Heart right ventricle (tissue), 16 donors: ENCODE results near the gene LEKR1. TPM values are rescaled to one million over a fixed set of nuclear protein-coding genes. Genes with fewer than 3 reads are reported as not detected.

ENCODE experiments used
- ATAC-seq, 8 donors: fragments of 200-7000 bp; cut with Tn5 transposase; one replicate each; pipeline ENCODE4 v1.9.1; 2020; ENCODE audit warnings: mild to moderate bottlenecking in 8 of 8, moderate library complexity in 8 of 8, moderate number of reproducible peaks in 1 of 8
- DNase-seq, 2 donors: peaks; one replicate each; pipeline ENCODE4 v3.0.0-alpha.2; 2020
- H3K27ac ChIP-seq, 10 donors: fragments of 200-600 bp; sonication (generic) in 2 of 10; one replicate each; pipeline versions ENCODE4 v1.5.0 to v1.8.0; 2020 to 2022; ENCODE audit warnings: mild to moderate bottlenecking in 3 of 10
- H3K27me3 ChIP-seq, 7 donors: fragments of 200-600 bp; one replicate each; pipeline ENCODE4 v1.8.0; 2021 to 2022; ENCODE audit warnings: mild to moderate bottlenecking in 2 of 7
- H3K36me3 ChIP-seq, 9 donors: fragments of 200-600 bp; sonication (generic) in 1 of 9; one replicate each; pipeline versions ENCODE4 v1.5.0 to v1.8.0; 2020 to 2022; ENCODE audit warnings: mild to moderate bottlenecking in 2 of 9
- H3K4me1 ChIP-seq, 9 donors: fragments of 200-600 bp; sonication (generic) in 1 of 9; one replicate each; pipeline versions ENCODE4 v1.5.0 to v1.8.0; 2020 to 2022; ENCODE audit warnings: mild to moderate bottlenecking in 4 of 9
- H3K4me3 ChIP-seq, 10 donors: fragments of 200-600 bp; sonication (generic) in 2 of 10; one replicate each; pipeline versions ENCODE4 v1.5.0 to v1.8.0; 2020 to 2022; ENCODE audit warnings: mild to moderate bottlenecking in 7 of 10, moderate library complexity in 2 of 10
- H3K9me3 ChIP-seq, 11 donors: fragments of 200-600 bp in 10 of 11; sonication (generic) in 2 of 11; one replicate each; pipeline versions ENCODE4 v1.5.0 to v1.8.0; 2013 to 2022; ENCODE audit warnings: mild to moderate bottlenecking in 2 of 11, control low read depth in 1 of 11, moderate library complexity in 1 of 11
- CTCF ChIP-seq, 9 donors: fragments of 200-600 bp; sonication (generic) in 2 of 9; IDR thresholded peaks; one replicate each; pipeline versions ENCODE4 v1.5.0 to v1.8.0; 2021 to 2022; ENCODE audit warnings: antibody characterized with exemption in 9 of 9, mild to moderate bottlenecking in 5 of 9, moderate library complexity in 1 of 9
- WGBS, 2 donors: extraction: QIAGEN DNeasy Blood & Tissue Kit; methylation state at CpG; one replicate each; pipeline ENCODE4 v1.1.7; 2013; ENCODE audit warnings: inconsistent platforms in 1 of 2; 5-methylcytosine and 5-hydroxymethylcytosine counted together
- intact Hi-C, 10 donors: fragments of 100-400 bp; cut with DNase I; formaldehyde crosslinking; loops; one replicate each; pipeline versions ENCODE4 v1.11.1 to v1.14.2; 2022
- polyA plus RNA-seq, 2 donors: library from polyadenylated mRNA; stranded (reverse); fragments of 200-250 nt; gene quantifications; one replicate each; pipeline ENCODE4 v1.2.3, GENCODE V29; 2013
- total RNA-seq, 10 donors: library from RNA; stranded (reverse); fragmentation: NEBNext Ultra II Directional in 3 of 10; extraction: Animal tissue kit (Norgen Biotek cat#: 25700) in 3 of 10; gene quantifications; one replicate each; pipeline versions ENCODE4 v1.2.1 to v1.2.4, GENCODE V29; 2021 to 2023
- donor health status: Arrhythmogenic right ventricular cardiomyopathy.
- donor health status: ischemic (EF 13 %, LVEDD 7.1; RV severe dilation, severe dysfunction).
- donor health status: healthy with polysubstance abuse.
- donor health status: DM: no; HTN: yes; CAD: no.
- donor health status: DM: no; HTN: no; CAD: no.
- donor health status: ischemic (EF 25% LVEDD 6.9; RV normal size, moderate dysfunction).
- donor health status: ischemic (EF 25% LVEDD 5.7; RV mildly dilated, moderate dysfunction).
- donor health status: healthy.
- donor health status: DM: yes; HTN: yes; CAD: no.
- donor health status: Ischemic cardiomyopathy.
- donor health status: ischemic (EF 35%, LVEDD 5.7; RV mildly dilated, moderate dysfunction).
- donor health status: nonischemic (EF 11% LVEDD 7.7; RV severe dilation, severe dysfunction).
- donor health status: DM: yes; HTN: yes; CAD: no.
- donor health status: PGD.
- donor health status: ischemic (EF 29% LVEDD 5.4; RV normal size, mild dysfunction).
- donor health status: nonischemic (EF 23%, LVEDD 6.1; RV moderate dilation, normal function).

Gene LEKR1
- total and polyA plus RNA-seq, 12 donors: 0.17 to 3.0 (median 0.81) TPM

DNA sequence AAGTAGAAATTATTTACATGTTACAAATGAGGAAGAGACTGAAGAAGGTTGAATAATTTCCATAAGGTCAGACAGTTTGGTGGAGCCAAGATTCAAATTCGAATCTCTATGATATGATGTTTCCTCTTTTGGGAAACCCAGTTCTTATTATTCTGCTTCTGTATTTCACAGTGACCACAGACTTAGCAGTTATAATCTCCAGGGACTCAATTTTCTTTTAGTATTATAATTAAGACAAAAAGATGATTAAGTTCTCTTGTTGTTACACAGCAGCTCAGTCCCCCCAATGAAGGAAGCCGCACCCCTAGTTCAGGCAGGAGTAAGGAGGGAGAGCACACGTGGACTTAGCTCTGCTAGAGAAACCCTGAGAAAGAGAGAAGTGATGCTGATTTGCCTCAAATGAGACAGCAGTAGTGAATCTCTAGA, 203.2 kb downstream of the LEKR1 start:
- no peaks in the 10 kb centered on the region for H3K4me1 ChIP-seq
- H3K4me3 ChIP-seq: no peak overlapping the region
- H3K27ac ChIP-seq: no peak overlapping the region
- 80 to 84% methylated on average over 3 of the region's 3 CpGs for WGBS, 2 donors
- no peaks in the 10 kb centered on the region for H3K9me3 ChIP-seq
- intact Hi-C loops: no loop called here
- H3K27me3 ChIP-seq: peaks cover 0 to 3% (median 0%) of the 10 kb centered on the region in 7 donors
- DNase-seq: no peak
- no peak for TF ChIP-seq CTCF (IDR thresholded peaks at IDR 0.05)
- no peak for ATAC-seq
- H3K36me3 ChIP-seq: no peaks in the 10 kb centered on the region

DNA sequence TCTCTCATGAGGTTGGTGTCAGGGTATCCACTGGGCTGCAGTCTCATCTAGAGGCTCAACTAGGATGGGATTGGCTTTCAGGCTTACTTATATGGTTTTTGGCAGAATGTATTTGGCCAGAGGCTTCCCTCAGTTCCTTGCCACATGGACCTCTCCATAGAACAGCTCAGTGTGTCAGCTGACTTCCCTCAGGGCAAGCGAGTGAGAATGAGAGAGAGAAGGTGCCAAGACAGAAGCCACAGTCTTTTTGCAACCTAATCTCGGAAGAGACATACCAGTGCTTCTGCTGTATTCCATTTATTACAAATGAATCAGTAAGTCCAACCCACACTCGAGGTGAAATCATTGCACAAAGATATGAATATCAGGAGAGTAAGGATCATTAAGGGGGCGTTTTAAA, 204.6 kb downstream of the LEKR1 start:
- ATAC-seq: no peak
- 77 to 85% methylated on average over 4 of the region's 4 CpGs for WGBS, 2 donors
- Histone ChIP-seq H3K36me3 (no peaks in the 10 kb centered on the region), H3K4me1 (no peaks in the 10 kb centered on the region), H3K27ac (no peak overlapping the region), H3K27me3 (peaks cover 0 to 3% (median 0%) of the 10 kb centered on the region in 7 donors), H3K4me3 (no peak overlapping the region), H3K9me3 (peaks cover 0 to 2% (median 0%) of the 10 kb centered on the region in 11 donors)
- intact Hi-C loops: no loop called here
- no peak for TF ChIP-seq CTCF (IDR thresholded peaks at IDR 0.05)
- DNase-seq: no peak

- TF ChIP-seq CTCF (IDR thresholded peaks at IDR 0.05): no peak
- no peak overlapping the region for H3K4me3 ChIP-seq
- intact Hi-C loops: no loop called here
- DNase-seq (no peak), ATAC-seq (no peak)
- H3K36me3 ChIP-seq: no peaks in the 10 kb centered on the region
- H3K27ac ChIP-seq: no peak overlapping the region
- WGBS, 2 donors: 91 to 94% methylated on average over 2 of the region's 2 CpGs
- peaks cover 0 to 8% (median 0%) of the 10 kb centered on the region in 11 donors for H3K9me3 ChIP-seq
- H3K4me1 ChIP-seq: no peaks in the 10 kb centered on the region
- peaks cover 0 to 4% (median 0%) of the 10 kb centered on the region in 7 donors for H3K27me3 ChIP-seq
Observed at GRCh38 chr3:157033001-157033400, 206.8 kb downstream of the LEKR1 start.

DNA sequence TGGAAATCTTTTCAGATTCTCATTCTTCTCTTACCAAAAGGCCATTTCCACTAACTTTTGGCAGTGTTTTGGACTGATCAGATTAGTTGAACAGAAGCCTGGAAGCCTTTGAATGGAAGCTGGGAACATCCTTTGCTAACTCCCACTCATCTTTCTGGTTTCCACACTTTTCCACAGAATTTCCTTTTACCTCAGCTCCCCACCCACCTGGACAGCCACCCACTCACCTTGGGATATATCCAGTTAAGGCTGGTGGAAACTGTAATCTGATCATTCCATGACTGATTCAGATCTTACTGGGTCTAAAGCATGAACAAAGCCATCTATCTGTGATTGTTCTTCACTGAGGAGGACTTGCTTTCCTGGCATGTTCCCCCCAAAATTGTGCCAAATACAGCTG, 214.3 kb downstream of the LEKR1 start:
- H3K36me3 ChIP-seq: no peaks in the 10 kb centered on the region
- H3K4me3 ChIP-seq: no peak overlapping the region
- peaks cover 0 to 4% (median 0%) of the 10 kb centered on the region in 7 donors for H3K27me3 ChIP-seq
- intact Hi-C loops: no loop called here
- DNase-seq (no peak), ATAC-seq (no peak)
- peaks cover 0 to 8% (median 0%) of the 10 kb centered on the region in 11 donors for H3K9me3 ChIP-seq
- no peak overlapping the region for H3K27ac ChIP-seq
- H3K4me1 ChIP-seq: no peaks in the 10 kb centered on the region
- TF ChIP-seq CTCF (IDR thresholded peaks at IDR 0.05): no peak
